D721Med (cell line): ENCODE data around the gene TMEM132A.

Experiments used
- DNase-seq: peaks from one replicate; pipeline ENCODE4 v3.0.0; 2011; ENCODE audit warnings: low spot score; ENCODE audit not compliant: insufficient read length
- FAIRE-seq: peaks from 2 replicates; lab custom pipeline; 2011; peaks lifted over from hg19 to GRCh38; lab: Jason Lieb, UNC
- TF ChIP-seq, protein P1 (sequence below): IDR thresholded peaks from 2 replicates; pipeline ENCODE4 v1.5.1; 2012; ENCODE audit warnings: mild to moderate bottlenecking, control low read depth; ENCODE audit not compliant: insufficient read depth; ENCODE audit errors: missing control alignments

TMEM132A gene

GRCh38 chr11:60985991-60986915 is 62.0 kb downstream of the TMEM132A start:
- no peak for DNase-seq
- TF ChIP-seq, protein P1, sequence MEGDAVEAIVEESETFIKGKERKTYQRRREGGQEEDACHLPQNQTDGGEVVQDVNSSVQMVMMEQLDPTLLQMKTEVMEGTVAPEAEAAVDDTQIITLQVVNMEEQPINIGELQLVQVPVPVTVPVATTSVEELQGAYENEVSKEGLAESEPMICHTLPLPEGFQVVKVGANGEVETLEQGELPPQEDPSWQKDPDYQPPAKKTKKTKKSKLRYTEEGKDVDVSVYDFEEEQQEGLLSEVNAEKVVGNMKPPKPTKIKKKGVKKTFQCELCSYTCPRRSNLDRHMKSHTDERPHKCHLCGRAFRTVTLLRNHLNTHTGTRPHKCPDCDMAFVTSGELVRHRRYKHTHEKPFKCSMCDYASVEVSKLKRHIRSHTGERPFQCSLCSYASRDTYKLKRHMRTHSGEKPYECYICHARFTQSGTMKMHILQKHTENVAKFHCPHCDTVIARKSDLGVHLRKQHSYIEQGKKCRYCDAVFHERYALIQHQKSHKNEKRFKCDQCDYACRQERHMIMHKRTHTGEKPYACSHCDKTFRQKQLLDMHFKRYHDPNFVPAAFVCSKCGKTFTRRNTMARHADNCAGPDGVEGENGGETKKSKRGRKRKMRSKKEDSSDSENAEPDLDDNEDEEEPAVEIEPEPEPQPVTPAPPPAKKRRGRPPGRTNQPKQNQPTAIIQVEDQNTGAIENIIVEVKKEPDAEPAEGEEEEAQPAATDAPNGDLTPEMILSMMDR: no peak
- FAIRE-seq: no peak
